HG03571 (cell line): Measurements from ENCODE around the gene SLC16A1.
"Not testable (repeated sequence)": the region's sequence is repeated elsewhere in the genome, so short reads cannot be mapped to it uniquely, and the experiment has no call there.

Source experiments
- ATAC-seq: cut with Tn5 transposase; IDR thresholded peaks from one replicate; pipeline ENCODE4 v1.9.1; 2021; ENCODE audit not compliant: unreplicated experiment

Gene SLC16A1

GRCh38 chr1:112971006-112971405, 15.0 kb upstream of the SLC16A1 start:
- ATAC-seq, result no peak

- no peak for ATAC-seq
Measured at GRCh38 chr1:112964347-112964746, 8.4 kb upstream of the SLC16A1 start.

DNA sequence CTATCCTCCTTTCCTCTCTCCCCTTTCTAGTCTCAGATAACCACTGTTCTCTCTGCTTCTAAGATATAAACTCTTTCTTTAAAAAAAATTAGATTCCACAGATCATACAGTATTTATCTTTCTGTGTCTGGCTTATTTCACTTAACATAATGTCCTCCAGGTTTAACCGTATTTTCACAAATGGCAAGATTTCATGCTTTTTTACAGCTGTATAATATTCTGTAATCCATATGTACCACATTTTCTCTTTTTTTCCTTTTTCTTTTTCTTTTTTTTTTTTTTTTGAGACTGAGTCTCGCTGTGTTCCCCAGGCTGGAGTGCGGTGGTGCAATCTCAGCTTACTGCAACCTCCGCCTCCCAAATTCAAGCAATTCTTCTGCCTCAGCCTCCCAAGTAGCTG, 5.1 kb upstream of the SLC16A1 start:
- ATAC-seq, result no peak

DNA sequence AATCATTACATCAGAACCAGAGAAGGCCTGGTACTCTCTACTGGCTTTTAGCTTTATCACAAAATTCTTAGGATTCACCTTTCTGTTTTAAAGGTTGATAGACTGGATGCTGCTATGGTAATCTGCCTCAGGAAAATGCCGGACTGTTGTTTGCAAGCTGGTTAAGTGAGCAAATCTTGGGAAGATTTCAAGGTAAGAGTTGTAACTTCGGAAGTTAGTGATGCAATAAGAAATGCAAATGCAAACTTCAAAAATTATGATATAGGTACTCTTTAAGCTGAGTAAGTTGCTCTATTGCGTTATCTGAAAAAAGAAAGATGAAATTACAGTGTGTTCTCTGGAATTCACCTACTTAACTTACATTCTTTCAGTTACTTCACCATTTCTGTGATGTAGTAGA, 4.4 kb upstream of the SLC16A1 start:
- no peak for ATAC-seq

DNA sequence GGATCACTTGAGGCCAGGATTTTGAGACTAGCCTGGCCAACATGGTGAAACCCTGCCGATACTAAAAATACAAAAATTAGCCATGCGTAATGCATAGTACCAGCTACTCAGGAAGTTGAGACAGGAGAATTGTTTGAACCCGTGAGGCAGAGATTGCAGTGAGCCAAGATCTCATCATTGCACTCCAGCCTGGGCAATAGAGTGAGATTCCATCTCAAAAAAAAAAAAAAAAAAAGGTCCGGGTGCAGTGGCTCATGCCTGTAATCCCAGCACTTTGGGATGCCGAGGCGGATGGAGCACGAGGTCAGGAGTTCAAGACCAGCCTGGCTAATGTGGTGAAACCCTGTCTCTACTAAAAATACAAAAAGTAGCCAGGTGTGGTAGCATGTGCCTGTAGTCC, 2.2 kb upstream of the SLC16A1 start:
- not testable (repeated sequence) for ATAC-seq

GRCh38 chr1:112957133-112957812, 1.3 kb upstream of the SLC16A1 start:
- ATAC-seq, result peak; percentile 33

- ATAC-seq, result no peak
Measured at GRCh38 chr1:112956544-112957132, 642 bp upstream of the SLC16A1 start.

DNA sequence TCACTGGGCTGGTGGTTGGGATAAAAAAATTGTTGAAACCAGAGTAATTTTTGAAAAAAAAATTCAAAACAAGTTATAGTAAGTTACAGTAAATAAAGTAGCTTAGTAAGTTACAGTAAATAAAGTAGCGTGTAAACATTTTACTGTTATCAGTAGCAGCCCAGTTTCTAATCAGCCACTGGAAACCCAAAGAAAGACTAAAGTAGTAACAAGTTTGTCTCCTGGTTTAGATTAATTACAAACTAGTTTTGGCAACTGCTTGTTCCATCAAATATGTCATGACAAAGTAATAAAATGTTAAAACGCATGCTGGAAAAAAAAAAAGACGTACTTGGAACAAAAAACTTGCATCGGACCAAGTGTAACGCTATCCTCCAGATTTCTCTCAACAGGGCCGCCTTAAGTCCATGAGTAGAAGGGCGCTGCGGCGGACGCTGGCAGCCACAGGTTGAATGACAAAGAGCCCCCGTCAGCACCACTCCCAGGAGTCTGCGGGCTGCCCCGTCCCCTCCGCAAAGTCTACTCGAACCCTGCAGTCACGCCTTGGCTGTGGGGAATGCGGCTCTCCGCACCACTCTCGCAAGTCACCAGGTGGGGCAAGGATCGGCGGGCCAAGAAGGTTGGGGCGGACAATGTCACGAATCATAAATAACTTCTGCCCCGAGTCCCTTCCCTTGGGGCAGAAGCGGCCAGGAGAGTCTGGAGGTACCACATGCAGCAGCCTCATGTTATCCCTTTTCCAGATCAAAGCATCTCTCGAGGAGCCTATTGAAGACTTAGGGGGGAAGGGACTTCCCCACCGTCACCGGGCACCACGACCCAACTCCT, 837 bp downstream of the SLC16A1 start:
- peak; percentile 18 for ATAC-seq

DNA sequence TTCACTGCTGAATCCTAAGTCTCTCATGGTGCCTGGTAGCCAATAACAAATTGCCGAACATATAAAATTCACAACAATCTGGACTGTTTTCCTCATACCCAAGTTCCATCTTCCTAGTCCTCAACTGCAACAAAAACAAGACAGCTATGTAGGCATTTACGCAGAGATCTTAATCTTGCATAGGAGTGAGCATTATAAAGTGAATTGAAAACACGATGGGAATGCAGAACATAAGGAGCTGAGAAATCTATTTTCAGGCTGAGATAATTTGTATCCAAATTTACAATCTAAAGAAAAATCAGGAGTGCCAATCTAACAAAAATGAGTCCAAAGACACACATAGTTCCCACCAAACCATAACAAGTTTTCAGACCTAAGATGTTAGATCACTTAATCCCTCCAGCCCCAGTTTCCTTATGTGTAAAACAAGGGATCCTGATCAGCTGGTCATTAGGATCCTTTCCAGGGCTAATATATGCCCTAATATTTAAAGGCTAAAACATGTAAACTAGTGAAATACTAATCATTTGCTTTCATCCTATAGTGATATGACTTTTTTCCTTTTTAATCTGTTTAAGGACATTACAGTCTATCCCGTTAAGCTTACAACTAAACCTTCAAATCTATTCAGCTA, 1.9 kb downstream of the SLC16A1 start:
- ATAC-seq, result no peak

DNA sequence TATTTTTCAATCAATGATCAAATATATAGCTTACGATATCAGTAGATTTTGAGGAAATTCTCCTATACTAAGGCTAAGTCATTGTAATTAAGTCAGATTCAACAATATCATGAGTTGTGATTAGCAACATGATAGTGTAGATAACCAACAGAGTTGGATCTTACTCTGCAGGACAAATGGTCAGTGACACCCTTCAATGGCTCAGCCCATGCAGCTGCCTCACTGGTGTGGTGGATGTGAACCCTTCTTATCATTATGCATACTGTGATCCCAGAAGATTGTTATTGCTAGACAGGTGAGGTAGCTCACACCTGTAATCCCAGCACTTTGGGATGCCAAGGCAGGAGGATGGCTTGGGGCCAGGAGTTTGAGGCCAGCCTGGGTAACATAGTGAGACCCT, 5.6 kb downstream of the SLC16A1 start:
- no peak for ATAC-seq

DNA sequence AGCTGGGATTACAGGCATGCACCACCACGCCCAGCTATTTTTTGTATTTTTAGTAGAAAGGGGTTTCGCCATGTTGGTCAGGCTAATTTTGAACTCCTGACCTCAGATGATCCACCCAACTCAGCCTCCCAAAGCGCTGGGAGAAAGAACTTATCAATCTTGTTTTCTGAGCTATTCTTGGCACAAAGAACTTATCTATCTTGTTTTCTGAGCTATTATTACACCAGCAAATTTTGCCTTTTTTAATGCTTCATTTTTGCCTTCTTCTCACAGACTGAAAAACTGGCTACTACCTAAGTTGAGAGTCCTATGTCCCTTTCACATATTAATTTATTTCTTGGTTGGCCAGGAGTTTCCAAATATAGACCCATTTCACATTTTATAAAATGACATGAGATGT, 9.3 kb downstream of the SLC16A1 start:
- no peak for ATAC-seq

DNA sequence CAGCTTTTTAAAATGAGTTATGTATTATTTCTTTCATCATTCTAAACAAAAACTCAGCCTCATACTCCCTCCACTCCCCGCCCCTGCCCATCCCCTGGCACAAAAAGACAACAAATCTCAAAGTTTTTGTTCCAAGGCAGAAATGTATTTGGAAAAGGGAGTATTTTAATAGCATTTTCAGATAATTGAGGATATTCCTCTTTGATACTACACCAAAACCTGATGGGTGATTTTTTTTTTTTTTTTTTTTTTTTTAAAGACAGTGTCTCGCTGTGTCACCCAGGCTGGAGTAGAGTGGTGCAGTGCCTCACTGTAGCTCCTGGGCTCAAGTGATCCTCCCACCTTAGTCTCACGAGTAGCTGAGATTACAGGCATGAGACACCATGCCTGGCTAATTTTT, 16.2 kb downstream of the SLC16A1 start:
- no peak for ATAC-seq

DNA sequence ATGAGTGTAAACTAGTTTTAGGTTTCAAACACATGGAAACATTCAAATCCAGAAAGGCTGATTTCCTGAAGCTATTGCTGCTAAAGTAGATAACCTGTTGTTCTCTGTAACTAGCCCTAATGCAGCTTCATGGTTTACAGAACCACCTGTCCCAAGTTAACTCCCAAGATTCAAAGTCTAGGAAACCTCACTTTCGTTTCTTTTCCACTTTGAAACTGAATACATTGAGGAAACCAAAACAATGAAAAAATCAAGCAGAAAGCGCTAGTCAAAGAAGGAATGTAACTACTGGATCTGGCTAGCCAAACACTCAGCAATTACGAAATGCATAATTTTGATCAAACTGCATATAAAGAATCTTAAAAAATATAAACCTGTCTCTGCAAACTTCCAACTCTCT, 17.8 kb downstream of the SLC16A1 start:
- ATAC-seq, result no peak

GRCh38 chr1:112937495-112937894, 18.5 kb downstream of the SLC16A1 start:
- no peak for ATAC-seq

DNA sequence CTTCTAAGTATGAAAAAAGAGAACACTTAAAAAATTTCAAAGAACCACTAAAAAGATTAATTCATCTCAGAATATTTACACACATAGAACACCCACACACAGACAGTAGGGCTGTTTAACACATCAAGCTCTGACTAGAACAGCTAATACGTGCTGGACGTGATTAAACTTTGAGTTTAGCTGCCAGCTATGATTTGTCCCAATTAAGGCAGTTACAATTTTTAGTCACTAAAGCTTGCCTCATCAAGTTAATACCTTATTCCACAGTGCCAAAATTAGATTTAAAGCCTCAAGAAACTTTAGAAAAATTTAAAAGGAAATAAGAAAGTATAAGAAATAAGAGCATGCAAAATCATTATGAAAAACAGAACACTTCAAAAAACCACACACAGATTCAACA, 18.9 kb downstream of the SLC16A1 start:
- ATAC-seq, result no peak

GRCh38 chr1:112935461-112936111, 20.4 kb downstream of the SLC16A1 start:
- ATAC-seq, result no peak

DNA sequence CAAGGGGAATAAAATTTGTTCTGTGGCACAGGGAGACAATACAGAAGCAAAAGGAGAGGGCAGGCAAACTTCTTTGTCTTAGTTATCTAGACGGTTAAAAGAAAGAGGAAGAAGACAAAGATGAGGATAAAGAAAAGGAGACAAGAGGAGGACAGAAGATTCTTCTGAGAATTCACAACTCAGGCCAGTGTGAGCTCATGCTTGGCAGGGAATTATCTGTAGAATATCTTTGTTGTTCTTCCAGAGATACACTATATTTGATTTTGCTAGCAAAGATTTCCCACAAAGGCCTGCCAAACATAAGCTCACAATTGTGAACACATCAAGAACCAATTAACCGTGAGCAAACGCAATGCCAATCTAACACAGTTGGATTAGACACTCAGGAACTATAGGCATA, 21.4 kb downstream of the SLC16A1 start:
- no peak for ATAC-seq

GRCh38 chr1:112933820-112934571, 22.0 kb downstream of the SLC16A1 start:
- no peak for ATAC-seq

DNA sequence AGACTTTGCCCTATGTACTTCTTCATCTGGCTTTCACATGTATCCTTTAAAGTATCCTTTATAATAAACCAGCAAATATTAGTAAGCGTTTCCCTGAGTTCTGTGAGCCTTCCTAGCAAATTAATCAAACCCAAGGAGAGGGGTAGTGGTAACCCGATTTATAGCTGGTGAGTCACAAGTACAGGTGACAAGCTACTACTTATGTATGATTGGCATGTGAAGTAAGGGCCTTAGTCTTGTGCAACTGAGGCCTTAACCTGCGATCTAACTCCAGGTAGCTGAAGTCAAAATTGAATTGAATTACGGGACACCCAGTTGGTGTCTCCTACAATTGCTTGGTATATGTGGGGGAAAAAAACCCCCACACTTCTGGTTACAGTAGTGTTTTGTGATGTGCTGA, 26.0 kb downstream of the SLC16A1 start:
- ATAC-seq, result no peak

DNA sequence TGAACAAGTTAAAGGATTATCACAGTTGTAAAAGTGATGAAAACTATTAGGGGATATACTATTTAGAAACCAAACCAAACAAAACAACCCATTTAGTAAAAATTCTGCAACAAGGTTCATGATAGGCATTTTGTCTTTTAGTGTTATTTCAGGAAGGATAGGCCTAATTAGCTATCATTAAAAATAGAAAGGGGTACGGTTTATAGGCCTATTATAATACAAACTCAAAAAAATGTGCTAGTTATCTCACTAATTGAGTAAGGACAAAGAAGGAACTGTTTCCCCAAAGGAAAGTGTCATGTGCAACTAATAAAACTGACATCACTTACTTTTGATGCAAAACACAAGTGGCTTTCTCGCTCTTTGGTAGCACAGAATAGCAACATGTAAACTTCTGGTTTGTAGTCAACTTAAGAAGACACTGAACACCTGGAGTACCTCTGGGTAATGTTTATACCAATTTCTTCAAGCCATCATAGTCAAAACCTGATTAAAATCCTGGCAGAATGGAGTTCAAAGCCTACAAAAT, 28.5 kb downstream of the SLC16A1 start:
- no peak for ATAC-seq
